ENCODE data around the gene TNS4.

TNS4 gene

GRCh38 chr17:40538936-40539705 lies 37.7 kb upstream of the TNS4 start:
- no peak for DNase-seq (ENCODE audit: low read depth in 1 of 2, low spot score in 1 of 2)
- Histone ChIP-seq H3K27me3 (ENCODE audit: insufficient read depth, poor library complexity, severe bottlenecking) (peaks cover 4% of the 10 kb centered on the region), H3K27ac (replicated peaks) (no peak overlapping the region), H3K4me3 (replicated peaks; ENCODE audit: insufficient read depth, low read length) (no peak overlapping the region)
- TF ChIP-seq SPI1 (IDR thresholded peaks at IDR 0.05; ENCODE audit: borderline replicate concordance, low read depth), result no peak
- TF ChIP-seq POLR2AphosphoS5 (IDR thresholded peaks at IDR 0.05; ENCODE audit: low read depth), result no peak
- no peak for TF ChIP-seq CTCF (IDR thresholded peaks at IDR 0.05; ENCODE audit: insufficient read depth, low read length)
- no peak for TF ChIP-seq GABPA (IDR thresholded peaks at IDR 0.05; ENCODE audit: low read depth)
- TF ChIP-seq, protein P1, sequence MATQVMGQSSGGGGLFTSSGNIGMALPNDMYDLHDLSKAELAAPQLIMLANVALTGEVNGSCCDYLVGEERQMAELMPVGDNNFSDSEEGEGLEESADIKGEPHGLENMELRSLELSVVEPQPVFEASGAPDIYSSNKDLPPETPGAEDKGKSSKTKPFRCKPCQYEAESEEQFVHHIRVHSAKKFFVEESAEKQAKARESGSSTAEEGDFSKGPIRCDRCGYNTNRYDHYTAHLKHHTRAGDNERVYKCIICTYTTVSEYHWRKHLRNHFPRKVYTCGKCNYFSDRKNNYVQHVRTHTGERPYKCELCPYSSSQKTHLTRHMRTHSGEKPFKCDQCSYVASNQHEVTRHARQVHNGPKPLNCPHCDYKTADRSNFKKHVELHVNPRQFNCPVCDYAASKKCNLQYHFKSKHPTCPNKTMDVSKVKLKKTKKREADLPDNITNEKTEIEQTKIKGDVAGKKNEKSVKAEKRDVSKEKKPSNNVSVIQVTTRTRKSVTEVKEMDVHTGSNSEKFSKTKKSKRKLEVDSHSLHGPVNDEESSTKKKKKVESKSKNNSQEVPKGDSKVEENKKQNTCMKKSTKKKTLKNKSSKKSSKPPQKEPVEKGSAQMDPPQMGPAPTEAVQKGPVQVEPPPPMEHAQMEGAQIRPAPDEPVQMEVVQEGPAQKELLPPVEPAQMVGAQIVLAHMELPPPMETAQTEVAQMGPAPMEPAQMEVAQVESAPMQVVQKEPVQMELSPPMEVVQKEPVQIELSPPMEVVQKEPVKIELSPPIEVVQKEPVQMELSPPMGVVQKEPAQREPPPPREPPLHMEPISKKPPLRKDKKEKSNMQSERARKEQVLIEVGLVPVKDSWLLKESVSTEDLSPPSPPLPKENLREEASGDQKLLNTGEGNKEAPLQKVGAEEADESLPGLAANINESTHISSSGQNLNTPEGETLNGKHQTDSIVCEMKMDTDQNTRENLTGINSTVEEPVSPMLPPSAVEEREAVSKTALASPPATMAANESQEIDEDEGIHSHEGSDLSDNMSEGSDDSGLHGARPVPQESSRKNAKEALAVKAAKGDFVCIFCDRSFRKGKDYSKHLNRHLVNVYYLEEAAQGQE (IDR thresholded peaks at IDR 0.05; ENCODE audit: insufficient replicate concordance, low read depth), result no peak

DNA sequence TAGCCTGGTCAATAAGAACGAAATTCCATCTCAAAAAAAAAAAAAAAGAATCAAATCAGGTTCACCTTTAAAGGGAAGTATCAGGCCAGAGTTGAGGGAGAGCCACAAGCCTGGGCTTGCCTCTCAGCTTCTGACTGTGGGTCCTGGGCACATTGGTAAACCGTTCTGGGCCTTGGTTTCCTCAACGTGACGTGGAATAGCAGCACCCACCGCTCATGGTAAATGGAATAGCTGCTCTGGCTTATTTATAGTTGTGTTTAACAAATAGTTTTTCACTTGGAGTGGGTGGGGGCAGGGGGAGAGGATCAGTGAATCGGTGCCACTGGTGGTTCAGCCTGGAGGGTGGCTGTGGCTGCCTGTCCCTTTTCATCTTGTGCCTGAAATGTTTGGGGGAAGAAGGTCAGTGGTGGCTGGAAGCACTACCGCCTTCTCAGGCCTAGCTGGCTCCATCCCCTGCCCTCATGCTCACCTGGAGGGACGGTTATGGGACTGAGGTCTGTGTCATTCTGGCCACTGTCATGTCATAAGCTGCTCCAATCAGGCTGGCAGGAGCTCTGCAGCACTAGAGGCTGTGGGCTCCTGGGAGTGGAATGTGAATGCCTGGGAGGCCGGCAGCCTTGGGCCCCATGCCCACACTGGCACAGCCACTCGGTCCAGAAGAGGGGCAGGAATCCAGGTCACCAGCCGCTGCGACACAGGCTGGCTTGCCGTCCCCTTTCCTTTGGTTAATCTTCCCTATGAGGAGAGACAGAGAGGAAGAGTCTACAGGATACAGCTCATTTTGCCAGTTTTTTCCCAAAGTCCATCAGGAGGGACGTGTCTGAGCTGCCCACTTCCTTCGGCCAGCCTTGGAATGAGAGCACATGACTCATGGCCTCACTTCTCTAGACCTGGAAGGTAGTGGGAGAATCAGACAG lies 36.9 kb upstream of the TNS4 start:
- no peak for TF ChIP-seq CTCF (IDR thresholded peaks at IDR 0.05; ENCODE audit: insufficient read depth, low read length)
- no peak for TF ChIP-seq GABPA (IDR thresholded peaks at IDR 0.05; ENCODE audit: low read depth)
- no peak for TF ChIP-seq SPI1 (IDR thresholded peaks at IDR 0.05; ENCODE audit: borderline replicate concordance, low read depth)
- TF ChIP-seq, protein P1 (IDR thresholded peaks at IDR 0.05; ENCODE audit: insufficient replicate concordance, low read depth), result no peak
- H3K4me3 ChIP-seq (replicated peaks; ENCODE audit: insufficient read depth, low read length), result no peak overlapping the region

GRCh38 chr17:40536295-40537171 lies 35.1 kb upstream of the TNS4 start:
- TF ChIP-seq GABPA (IDR thresholded peaks at IDR 0.05; ENCODE audit: low read depth) (no peak), POLR2AphosphoS5 (IDR thresholded peaks at IDR 0.05; ENCODE audit: low read depth) (no peak), SPI1 (IDR thresholded peaks at IDR 0.05; ENCODE audit: borderline replicate concordance, low read depth) (no peak)
- TF ChIP-seq, protein P1 (IDR thresholded peaks at IDR 0.05; ENCODE audit: insufficient replicate concordance, low read depth), result no peak
- H3K27me3 ChIP-seq (ENCODE audit: insufficient read depth, poor library complexity, severe bottlenecking), result peaks cover 4% of the 10 kb centered on the region
- H3K27ac ChIP-seq (replicated peaks), result no peak overlapping the region
- H3K4me3 ChIP-seq (replicated peaks; ENCODE audit: insufficient read depth, low read length), result no peak overlapping the region
- DNase-seq (ENCODE audit: low read depth in 1 of 2, low spot score in 1 of 2), result no peak

More for the DNA sequence above, 36.9 kb upstream of the TNS4 start:
- Histone ChIP-seq H3K27me3 (ENCODE audit: insufficient read depth, poor library complexity, severe bottlenecking) (peaks cover 4% of the 10 kb centered on the region), H3K27ac (replicated peaks) (no peak overlapping the region)
- no peak for DNase-seq (ENCODE audit: low read depth in 1 of 2, low spot score in 1 of 2)

Measured in HL-60 (cell line).